Brain microvascular endothelial cell (primary cell): ENCODE results near the gene PMP22.

Experiments used
- DNase-seq: peaks from one replicate; pipeline ENCODE4 v3.0.0-alpha.2; 2020
- H3K27ac ChIP-seq: fragments of 250-450 bp; sonication (Bioruptor Pico); 2 replicates; pipeline ENCODE4 v1.5.1; 2020; ENCODE audit warnings: mild to moderate bottlenecking, moderate library complexity
- H3K27me3 ChIP-seq: fragments of 250-450 bp; sonication (Bioruptor Pico); replicated peaks from 2 replicates; pipeline ENCODE4 v1.5.1; 2020; ENCODE audit warnings: mild to moderate bottlenecking
- H3K36me3 ChIP-seq: fragments of 250-450 bp; sonication (Bioruptor Pico); replicated peaks from 2 replicates; pipeline ENCODE4 v1.5.1; 2020; ENCODE audit warnings: mild to moderate bottlenecking
- H3K4me3 ChIP-seq: 2 replicates; pipeline ENCODE4 v1.5.1; 2011; ENCODE audit warnings: low read depth, mild to moderate bottlenecking, control low read depth, low read length, moderate library complexity
- in situ Hi-C: cut with HindIII; loops from 2 replicates; pipeline ENCODE4 v1.10.0; 2017; ENCODE audit warnings: low sequenced_read_pairs, low pct_ligation_motif_present
- TF ChIP-seq, protein P1 (sequence below): IDR thresholded peaks from 2 replicates; pipeline ENCODE4 v1.5.1; 2011; ENCODE audit warnings: low read depth, mild to moderate bottlenecking, moderate library complexity, low read length, control low read depth, inconsistent platforms; ENCODE audit errors: missing control alignments

Gene PMP22

DNA sequence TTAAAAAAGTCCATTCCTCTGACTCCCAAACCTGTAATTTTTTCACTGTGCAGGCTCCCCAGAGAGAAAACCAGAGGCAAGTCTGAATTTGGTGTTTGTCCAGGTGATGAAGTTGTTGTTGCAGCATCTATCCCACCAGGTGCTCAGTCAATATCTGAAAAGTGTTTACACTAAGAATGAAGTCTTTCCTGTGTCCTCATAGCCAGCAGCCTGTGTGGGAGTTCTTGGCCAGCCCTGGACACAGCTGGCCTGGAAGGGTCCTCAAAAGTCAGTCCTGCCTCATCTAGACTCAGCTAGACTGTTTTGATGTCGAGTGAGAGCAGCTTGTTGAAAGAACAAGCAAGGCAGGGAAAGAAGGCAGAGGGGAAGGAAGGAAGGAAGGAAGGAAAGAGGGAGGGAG, 3.3 kb upstream of the PMP22 start:
- in situ Hi-C loops, result no loop called here

DNA sequence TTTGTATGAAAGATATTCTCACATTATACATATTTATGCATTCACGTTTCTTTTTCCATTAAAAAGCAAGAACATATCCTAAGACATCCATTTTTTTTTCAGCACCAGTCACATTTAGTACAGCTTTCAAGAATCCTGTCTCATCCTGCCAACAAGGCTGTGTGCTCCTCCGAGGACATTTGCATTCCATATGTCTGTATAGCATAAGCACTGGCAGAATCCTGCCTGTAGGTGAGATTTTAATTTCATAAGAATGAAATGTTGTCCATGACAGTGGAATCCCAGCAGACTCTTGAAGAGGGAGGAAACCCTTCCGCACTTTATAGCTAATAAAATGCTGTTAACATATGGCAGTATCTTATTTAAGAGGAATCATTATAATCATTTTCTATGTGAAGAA, 2.9 kb upstream of the PMP22 start:
- in situ Hi-C loops, result no loop called here
- no peak for DNase-seq
- Histone ChIP-seq H3K4me3 (no peak overlapping the region), H3K36me3 (no peaks in the 10 kb centered on the region), H3K27ac (no peak overlapping the region), H3K27me3 (no peaks in the 10 kb centered on the region)
- TF ChIP-seq, protein P1, sequence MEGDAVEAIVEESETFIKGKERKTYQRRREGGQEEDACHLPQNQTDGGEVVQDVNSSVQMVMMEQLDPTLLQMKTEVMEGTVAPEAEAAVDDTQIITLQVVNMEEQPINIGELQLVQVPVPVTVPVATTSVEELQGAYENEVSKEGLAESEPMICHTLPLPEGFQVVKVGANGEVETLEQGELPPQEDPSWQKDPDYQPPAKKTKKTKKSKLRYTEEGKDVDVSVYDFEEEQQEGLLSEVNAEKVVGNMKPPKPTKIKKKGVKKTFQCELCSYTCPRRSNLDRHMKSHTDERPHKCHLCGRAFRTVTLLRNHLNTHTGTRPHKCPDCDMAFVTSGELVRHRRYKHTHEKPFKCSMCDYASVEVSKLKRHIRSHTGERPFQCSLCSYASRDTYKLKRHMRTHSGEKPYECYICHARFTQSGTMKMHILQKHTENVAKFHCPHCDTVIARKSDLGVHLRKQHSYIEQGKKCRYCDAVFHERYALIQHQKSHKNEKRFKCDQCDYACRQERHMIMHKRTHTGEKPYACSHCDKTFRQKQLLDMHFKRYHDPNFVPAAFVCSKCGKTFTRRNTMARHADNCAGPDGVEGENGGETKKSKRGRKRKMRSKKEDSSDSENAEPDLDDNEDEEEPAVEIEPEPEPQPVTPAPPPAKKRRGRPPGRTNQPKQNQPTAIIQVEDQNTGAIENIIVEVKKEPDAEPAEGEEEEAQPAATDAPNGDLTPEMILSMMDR, result no peak

More for the DNA sequence above, 3.3 kb upstream of the PMP22 start:
- TF ChIP-seq, protein P1, result no peak
- Histone ChIP-seq H3K27me3 (no peaks in the 10 kb centered on the region), H3K27ac (no peak overlapping the region), H3K36me3 (no peaks in the 10 kb centered on the region), H3K4me3 (no peak overlapping the region)
- no peak for DNase-seq

DNA sequence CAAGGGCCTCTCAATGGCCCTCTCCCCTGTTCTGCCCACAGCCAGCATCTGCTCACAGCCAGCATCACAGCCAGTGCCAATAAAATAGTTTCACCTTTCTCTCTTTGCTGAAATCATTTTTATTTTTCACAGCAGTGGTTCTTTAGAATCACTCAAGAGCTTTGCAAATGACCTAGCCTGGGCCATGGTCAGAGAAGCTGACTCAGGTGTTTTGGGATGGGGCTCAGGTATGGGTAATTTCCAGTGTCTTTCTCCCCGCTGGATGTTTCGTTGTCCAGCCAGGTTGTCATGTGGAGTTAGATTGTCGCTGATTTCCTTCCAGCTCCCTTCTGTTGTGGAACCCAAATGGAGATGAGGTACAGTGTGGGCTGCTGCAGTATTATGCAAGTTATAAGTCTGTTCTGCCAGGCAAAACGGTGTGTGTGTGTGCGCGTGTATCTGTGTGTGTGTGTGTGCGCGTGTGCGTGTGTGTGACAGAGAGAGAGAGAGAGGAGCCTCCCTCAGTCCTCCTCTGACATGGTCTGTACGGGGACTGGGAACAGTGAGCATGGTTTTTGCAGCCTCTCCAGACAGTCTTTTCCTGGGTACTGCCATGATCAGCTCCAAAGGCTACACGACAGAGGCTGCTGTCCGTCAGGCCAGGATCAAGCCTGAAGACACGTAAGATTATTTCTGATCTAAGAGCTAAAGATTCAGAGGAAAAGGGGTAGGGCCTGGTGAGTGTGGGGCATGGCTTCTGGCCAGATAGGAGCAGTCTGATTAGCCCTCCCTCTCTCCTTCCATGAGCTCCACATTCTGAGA, 1.4 kb upstream of the PMP22 start:
- in situ Hi-C loops, result no loop called here
- no peak overlapping the region for H3K27ac ChIP-seq
- no peak overlapping the region for H3K4me3 ChIP-seq
- no peaks in the 10 kb centered on the region for H3K27me3 ChIP-seq
- no peak for DNase-seq
- no peaks in the 10 kb centered on the region for H3K36me3 ChIP-seq
- TF ChIP-seq, protein P1, result no peak

DNA sequence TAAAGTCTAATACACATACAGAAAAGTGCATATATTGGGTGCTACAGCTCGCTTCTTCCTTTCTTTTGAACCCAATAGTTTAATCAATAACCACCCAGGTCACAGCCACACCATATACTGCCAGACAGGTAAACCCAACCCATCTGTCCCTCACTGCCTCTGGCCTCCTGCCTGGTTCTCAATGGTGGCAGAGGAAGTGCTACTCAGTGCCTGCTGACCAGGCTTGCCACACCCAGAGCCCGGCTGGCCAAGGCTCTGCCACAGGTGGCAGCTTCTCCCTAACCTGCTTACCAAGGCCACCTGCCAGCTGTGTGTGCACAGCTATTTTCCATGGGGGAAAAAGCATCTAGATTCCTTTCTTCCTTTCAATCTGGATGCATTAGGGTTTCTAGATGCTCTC, 584 bp downstream of the PMP22 start:
- H3K4me3 ChIP-seq, result no peak overlapping the region
- TF ChIP-seq, protein P1, result no peak

DNA sequence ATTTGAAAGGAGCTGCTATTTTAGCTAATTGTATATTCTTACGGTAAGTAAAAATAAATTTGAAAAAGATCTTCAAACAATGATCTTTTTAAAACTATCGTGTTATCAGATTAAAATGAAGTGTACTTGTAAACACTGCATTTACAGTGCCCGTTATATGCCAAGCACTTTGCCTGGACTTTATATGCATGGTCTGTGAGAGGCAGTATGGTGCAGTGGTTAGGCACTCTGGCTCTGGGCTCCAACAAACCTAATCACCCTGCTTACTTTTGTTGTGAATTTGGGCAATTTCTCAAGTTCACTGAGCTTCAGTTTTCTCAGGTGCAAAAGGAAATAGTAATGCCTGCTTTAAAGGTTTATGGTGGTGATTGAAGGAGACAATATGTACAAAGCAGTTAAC, 1.4 kb downstream of the PMP22 start:
- no peaks in the 10 kb centered on the region for H3K36me3 ChIP-seq
- H3K27ac ChIP-seq, result no peak overlapping the region
- in situ Hi-C loops, result no loop called here
- TF ChIP-seq, protein P1, result no peak
- H3K27me3 ChIP-seq, result no peaks in the 10 kb centered on the region
- no peak for DNase-seq
- H3K4me3 ChIP-seq, result no peak overlapping the region

More for the DNA sequence above, 584 bp downstream of the PMP22 start:
- Histone ChIP-seq H3K36me3 (no peaks in the 10 kb centered on the region), H3K27me3 (no peaks in the 10 kb centered on the region), H3K27ac (no peak overlapping the region)
- in situ Hi-C loops, result no loop called here
- DNase-seq, result no peak

DNA sequence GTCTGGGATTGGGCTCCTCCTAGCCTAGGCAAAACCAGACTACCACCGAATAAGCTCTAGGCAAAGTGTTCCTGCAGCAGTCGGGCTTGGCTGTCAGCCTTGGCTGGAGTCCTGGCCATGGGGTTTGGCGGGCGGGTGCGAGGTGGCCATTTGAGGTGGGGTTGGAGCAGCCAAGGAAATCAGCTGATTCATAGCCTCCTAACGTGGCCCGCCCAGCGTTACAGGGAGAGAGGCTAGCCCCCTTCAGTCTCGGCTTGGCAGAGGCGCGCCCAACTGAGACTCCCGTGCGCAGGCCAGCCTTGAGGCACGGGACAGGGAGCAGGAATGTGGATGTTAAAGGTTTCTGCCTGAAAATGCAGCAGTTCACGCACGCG, 1.9 kb downstream of the PMP22 start:
- Histone ChIP-seq H3K36me3 (no peaks in the 10 kb centered on the region), H3K4me3 (peak overlapping the region; percentile 74), H3K27ac (peak overlapping the region; percentile 51), H3K27me3 (no peaks in the 10 kb centered on the region)
- TF ChIP-seq, protein P1, result no peak
- no peak for DNase-seq
- in situ Hi-C loops, result no loop called here
